Suprapubic skin (tissue), 4 donors: ENCODE measurements around the gene MISFA.

Experiments used
- CTCF ChIP-seq, 2 donors: fragments of 200-600 bp in 1 of 2; fragments of 450-650 bp in 1 of 2; sonication (generic) in 1 of 2; IDR thresholded peaks; one replicate each; pipeline ENCODE4 v1.5.1; 2016 to 2019; ENCODE audit warnings: antibody characterized with exemption in 2 of 2, mild to moderate bottlenecking in 1 of 2, moderate library complexity in 1 of 2
- POLR2A ChIP-seq, 2 donors: fragments of 450-650 bp; IDR thresholded peaks; one replicate each; pipeline ENCODE4 v1.6.1; 2017; ENCODE audit warnings: antibody characterized with exemption in 2 of 2, mild to moderate bottlenecking in 2 of 2, moderate library complexity in 2 of 2
- POLR2AphosphoS5 ChIP-seq, 3 donors: sonication (generic); formaldehyde crosslinking; IDR thresholded peaks; one replicate each; pipeline ENCODE4 v1.6.1; 2017; ENCODE audit warnings: antibody characterized with exemption in 3 of 3

DNA sequence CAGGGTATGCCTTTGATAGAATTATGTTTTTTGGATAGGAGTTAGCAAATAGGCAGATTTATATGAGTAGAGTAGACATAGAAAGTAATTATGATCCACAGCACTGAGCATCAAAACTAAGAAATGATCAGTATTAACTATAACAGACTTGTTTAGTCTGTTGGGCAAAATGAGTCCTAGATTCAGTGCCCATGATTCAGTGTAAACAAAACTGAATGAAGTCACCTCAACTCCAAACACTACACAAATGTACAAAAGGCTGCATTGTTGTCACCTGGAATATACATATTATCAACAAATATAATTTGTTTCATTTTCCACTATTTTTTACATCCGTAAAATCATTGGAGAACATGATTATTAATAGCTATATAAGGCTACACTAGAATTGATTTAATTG lies 17.8 kb upstream of the MISFA start:
- TF ChIP-seq CTCF (IDR thresholded peaks at IDR 0.05) (no peak), POLR2A (IDR thresholded peaks at IDR 0.05) (no peak), POLR2AphosphoS5 (IDR thresholded peaks at IDR 0.05) (no peak)
